ENCODE data around the gene IKBKE. TPM values are rescaled to one million over a fixed set of nuclear protein-coding genes. Genes with fewer than 3 reads are reported as not detected.

IKBKE gene
- total RNA-seq, 2 donors from 2014 or later, result 5.0 to 8.5 TPM

DNA sequence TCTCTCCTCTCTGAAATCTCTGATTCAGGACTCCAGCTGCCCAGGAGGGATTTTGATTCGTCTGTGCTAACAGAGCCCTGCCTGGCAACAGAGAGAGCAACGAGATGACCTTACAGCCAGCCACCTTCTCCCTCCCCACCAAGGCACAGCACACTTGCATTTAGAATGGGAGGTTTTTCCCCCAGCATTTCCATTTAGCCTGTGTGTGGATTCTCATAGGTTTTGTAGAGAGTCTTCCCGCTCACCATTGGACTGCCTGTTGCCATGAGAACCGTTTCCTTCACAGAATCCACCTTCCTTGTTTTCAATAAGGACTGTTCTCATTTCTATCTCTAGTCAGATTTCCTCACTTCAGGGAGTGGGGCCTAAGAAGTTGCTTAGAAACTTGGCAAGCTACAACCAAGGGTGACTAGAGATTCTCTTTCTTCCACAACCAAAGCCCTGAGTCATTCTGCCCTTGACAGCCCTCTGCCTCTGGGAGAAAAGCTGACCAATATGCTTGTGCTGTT lies 5.8 kb upstream of the IKBKE start:
- DNase-seq, result no peak
- Mint-ChIP-seq H3K27ac (no peak overlapping the region), H3K27me3 (ENCODE audit: insufficient read depth) (peaks cover 21% of the 10 kb centered on the region), H3K4me3 (no peak overlapping the region), H3K4me1 (peaks cover 8% of the 10 kb centered on the region), H3K36me3 (ENCODE audit: low read depth) (peaks cover 35% of the 10 kb centered on the region), H3K9me3 (no peaks in the 10 kb centered on the region)
- H3K27me3 ChIP-seq (ENCODE audit: control insufficient read depth, insufficient read depth, low read length, poor library complexity, severe bottlenecking), result no peaks in the 10 kb centered on the region
- H3K9me3 ChIP-seq (ENCODE audit: control insufficient read depth, low read length), result no peaks in the 10 kb centered on the region
- no peak for TF ChIP-seq CTCF (conservative IDR thresholded peaks at IDR 0.05)
- 86% methylated on average over 4 of the region's 4 CpGs; no CpG with 5 or more reads in 1 of the 2 experiments for WGBS, 2 experiments (ENCODE audit: insufficient coverage in 1 of 2, insufficient read length in 1 of 2)
- no peak overlapping the region for H3K4me3 ChIP-seq (ENCODE audit: low read length)
- peaks cover 1% of the 10 kb centered on the region for H3K4me1 ChIP-seq (ENCODE audit: control insufficient read depth, insufficient read depth, low read length)
- H3K9ac ChIP-seq (ENCODE audit: extremely low read depth, low read length, poor library complexity, severe bottlenecking), result no peak overlapping the region
- peak overlapping the region; percentile 13 for H3K27ac ChIP-seq (ENCODE audit: low read depth, low read length)
- peaks cover 47% of the 10 kb centered on the region for H3K36me3 ChIP-seq (ENCODE audit: control insufficient read depth, insufficient read depth, low read length)

- H3K27ac Mint-ChIP-seq, result no peak overlapping the region
- H3K4me3 Mint-ChIP-seq, result no peak overlapping the region
- H3K36me3 Mint-ChIP-seq (ENCODE audit: low read depth), result peaks cover 22% of the 10 kb centered on the region
- H3K4me1 ChIP-seq (ENCODE audit: control insufficient read depth, insufficient read depth, low read length), result peaks cover 8% of the 10 kb centered on the region
- no peak overlapping the region for H3K27ac ChIP-seq (ENCODE audit: low read depth, low read length)
- H3K9me3 ChIP-seq (ENCODE audit: control insufficient read depth, low read length), result no peaks in the 10 kb centered on the region
- WGBS, 2 experiments (ENCODE audit: insufficient coverage in 1 of 2, insufficient read length in 1 of 2), result 91 to 100% methylated on average over 1 of the region's 2 CpGs
- H3K36me3 ChIP-seq (ENCODE audit: control insufficient read depth, insufficient read depth, low read length), result peaks cover 34% of the 10 kb centered on the region
- peaks cover 21% of the 10 kb centered on the region for H3K27me3 Mint-ChIP-seq (ENCODE audit: insufficient read depth)
- no peak overlapping the region for H3K4me3 ChIP-seq (ENCODE audit: low read length)
- no peaks in the 10 kb centered on the region for H3K9me3 Mint-ChIP-seq
- no peaks in the 10 kb centered on the region for H3K27me3 ChIP-seq (ENCODE audit: control insufficient read depth, insufficient read depth, low read length, poor library complexity, severe bottlenecking)
- TF ChIP-seq CTCF (conservative IDR thresholded peaks at IDR 0.05), result no peak
- peaks cover 15% of the 10 kb centered on the region for H3K4me1 Mint-ChIP-seq
- no peak for DNase-seq
- H3K9ac ChIP-seq (ENCODE audit: extremely low read depth, low read length, poor library complexity, severe bottlenecking), result no peak overlapping the region
These were observed 4.3 kb upstream of the IKBKE start for GRCh38 chr1:206465951-206466350.

DNA sequence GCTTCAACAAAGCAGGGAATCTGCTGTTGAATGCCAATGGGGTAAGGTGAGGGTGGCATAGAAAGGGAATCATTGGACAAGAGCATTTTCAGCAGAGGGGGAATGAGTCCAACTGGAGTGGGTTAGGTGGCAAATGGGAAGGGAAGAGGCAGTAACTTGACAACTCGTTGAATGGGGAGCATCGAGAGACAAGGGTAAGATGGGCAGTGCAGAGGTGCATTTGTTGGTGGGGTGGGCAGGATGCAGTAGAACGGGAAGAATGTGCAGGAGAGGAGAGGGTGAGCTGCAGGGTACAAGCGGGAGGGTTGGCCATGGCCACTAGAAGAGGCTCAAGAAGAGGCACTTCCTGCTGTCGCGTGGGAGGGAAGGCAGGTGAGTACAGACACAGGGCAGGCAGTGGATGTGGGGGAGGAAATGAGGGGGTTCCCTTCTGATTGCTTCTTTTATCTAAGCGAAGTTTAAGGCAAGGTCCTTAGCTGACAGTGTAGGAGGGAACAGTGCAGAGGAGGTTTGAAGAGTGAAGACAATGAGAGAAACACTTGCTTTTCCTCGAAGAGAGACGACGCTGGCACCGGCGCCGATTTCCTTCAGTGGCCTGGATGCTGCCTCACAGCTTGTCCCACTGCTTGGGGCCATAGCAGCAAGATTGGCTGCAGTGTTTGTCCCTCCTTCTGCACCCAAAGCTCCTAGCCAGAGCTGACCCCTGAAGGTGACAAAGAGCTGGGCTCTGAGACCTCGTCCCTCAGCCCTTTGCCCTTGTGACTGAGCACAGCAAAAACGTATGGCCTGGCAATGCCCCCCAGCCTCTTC lies 3.2 kb upstream of the IKBKE start:
- peaks cover 22% of the 10 kb centered on the region for H3K4me1 Mint-ChIP-seq
- peaks cover 21% of the 10 kb centered on the region for H3K27me3 Mint-ChIP-seq (ENCODE audit: insufficient read depth)
- H3K4me1 ChIP-seq (ENCODE audit: control insufficient read depth, insufficient read depth, low read length), result peaks cover 15% of the 10 kb centered on the region
- no peak overlapping the region for H3K27ac ChIP-seq (ENCODE audit: low read depth, low read length)
- H3K9me3 ChIP-seq (ENCODE audit: control insufficient read depth, low read length), result no peaks in the 10 kb centered on the region
- no peak overlapping the region for H3K4me3 Mint-ChIP-seq
- no peak overlapping the region for H3K9ac ChIP-seq (ENCODE audit: extremely low read depth, low read length, poor library complexity, severe bottlenecking)
- 80 to 85% methylated on average over 12 to 15 of the region's 15 CpGs for WGBS, 2 experiments (ENCODE audit: insufficient coverage in 1 of 2, insufficient read length in 1 of 2)
- no peak overlapping the region for H3K27ac Mint-ChIP-seq
- no peaks in the 10 kb centered on the region for H3K27me3 ChIP-seq (ENCODE audit: control insufficient read depth, insufficient read depth, low read length, poor library complexity, severe bottlenecking)
- H3K9me3 Mint-ChIP-seq, result no peaks in the 10 kb centered on the region
- peaks cover 12% of the 10 kb centered on the region for H3K36me3 Mint-ChIP-seq (ENCODE audit: low read depth)
- peaks cover 25% of the 10 kb centered on the region for H3K36me3 ChIP-seq (ENCODE audit: control insufficient read depth, insufficient read depth, low read length)
- no peak overlapping the region for H3K4me3 ChIP-seq (ENCODE audit: low read length)
- DNase-seq, result no peak
- no peak for TF ChIP-seq CTCF (conservative IDR thresholded peaks at IDR 0.05)
